ENCODE measurements around the gene FAM120A.

FAM120A gene

GRCh38 chr9:93532141-93532540, 80.7 kb downstream of the FAM120A start:
- no peak overlapping the region for H3K4me3 ChIP-seq (replicated peaks; ENCODE audit: low read depth, low read length)
- no peak for DNase-seq (ENCODE audit: extremely low read depth, low read depth)
- TF ChIP-seq CTCF (IDR thresholded peaks at IDR 0.05; ENCODE audit: low read depth, low read length, missing control alignments): no peak

- DNase-seq (ENCODE audit: extremely low read depth, low read depth): no peak
- no peak overlapping the region for H3K4me3 ChIP-seq (replicated peaks; ENCODE audit: low read depth, low read length)
- no peak for TF ChIP-seq CTCF (IDR thresholded peaks at IDR 0.05; ENCODE audit: low read depth, low read length, missing control alignments)
Measured at GRCh38 chr9:93533863-93534262, 82.4 kb downstream of the FAM120A start.

- DNase-seq (ENCODE audit: extremely low read depth, low read depth): no peak
- TF ChIP-seq CTCF (IDR thresholded peaks at IDR 0.05; ENCODE audit: low read depth, low read length, missing control alignments): no peak
- no peak overlapping the region for H3K4me3 ChIP-seq (replicated peaks; ENCODE audit: low read depth, low read length)
Measured at GRCh38 chr9:93536167-93536566, 84.7 kb downstream of the FAM120A start.

- DNase-seq (ENCODE audit: extremely low read depth, low read depth): no peak
- no peak overlapping the region for H3K4me3 ChIP-seq (replicated peaks; ENCODE audit: low read depth, low read length)
- TF ChIP-seq CTCF (IDR thresholded peaks at IDR 0.05; ENCODE audit: low read depth, low read length, missing control alignments): no peak
Measured at GRCh38 chr9:93536874-93537273, 85.4 kb downstream of the FAM120A start.

GRCh38 chr9:93540305-93540704, 88.8 kb downstream of the FAM120A start:
- H3K4me3 ChIP-seq (replicated peaks; ENCODE audit: low read depth, low read length): no peak overlapping the region
- DNase-seq (ENCODE audit: extremely low read depth, low read depth): no peak
- no peak for TF ChIP-seq CTCF (IDR thresholded peaks at IDR 0.05; ENCODE audit: low read depth, low read length, missing control alignments)

GRCh38 chr9:93541005-93541404, 89.5 kb downstream of the FAM120A start:
- TF ChIP-seq CTCF (IDR thresholded peaks at IDR 0.05; ENCODE audit: low read depth, low read length, missing control alignments): no peak
- no peak for DNase-seq (ENCODE audit: extremely low read depth, low read depth)
- no peak overlapping the region for H3K4me3 ChIP-seq (replicated peaks; ENCODE audit: low read depth, low read length)

- TF ChIP-seq CTCF (IDR thresholded peaks at IDR 0.05; ENCODE audit: low read depth, low read length, missing control alignments): no peak
- H3K4me3 ChIP-seq (replicated peaks; ENCODE audit: low read depth, low read length): no peak overlapping the region
- no peak for DNase-seq (ENCODE audit: extremely low read depth, low read depth)
Measured at GRCh38 chr9:93541581-93542349, 90.3 kb downstream of the FAM120A start.

Measured in HFF-Myc (cell line).